ENCODE measurements around the gene PIK3R2.

- TF ChIP-seq CTCF (conservative IDR thresholded peaks at IDR 0.05; ENCODE audit: low read depth, low read length): no peak
- no peak for TF ChIP-seq EZH2 (IDR thresholded peaks at IDR 0.05; ENCODE audit: borderline replicate concordance, low read depth, low read length, poor library complexity, severe bottlenecking)
Measured at GRCh38 chr19:18170714-18171255, 17.8 kb downstream of the PIK3R2 start.

Data from A673 (cell line).